NCI-H2227 (cell line): ENCODE data around the gene MIAT.
"Not testable (repeated sequence)": the region's sequence is repeated elsewhere in the genome, so short reads cannot be mapped to it uniquely, and the experiment has no call there.

Source experiments
- DNase-seq: peaks from one replicate; lab custom pipeline; 2025; ENCODE audit not compliant: unreplicated experiment; lab: John Stamatoyannopoulos, UW

Gene MIAT

GRCh38 chr22:26691377-26691716 lies 34.0 kb downstream of the MIAT start:
- no peak for DNase-seq

- no peak for DNase-seq
Observed at GRCh38 chr22:26692215-26692614, 34.8 kb downstream of the MIAT start.

- DNase-seq = no peak
Observed at GRCh38 chr22:26697151-26697550, 39.8 kb downstream of the MIAT start.

GRCh38 chr22:26700462-26700861 lies 43.1 kb downstream of the MIAT start:
- DNase-seq = no peak

- no peak for DNase-seq
Observed at GRCh38 chr22:26700886-26701285, 43.5 kb downstream of the MIAT start.

- DNase-seq = no peak
Observed at GRCh38 chr22:26701323-26701722, 43.9 kb downstream of the MIAT start.

- DNase-seq = no peak
Observed at GRCh38 chr22:26702906-26703830, 45.8 kb downstream of the MIAT start.

- DNase-seq = not testable (repeated sequence)
Observed at GRCh38 chr22:26705379-26705778, 48.0 kb downstream of the MIAT start.

- no peak for DNase-seq
Observed at GRCh38 chr22:26707090-26707489, 49.7 kb downstream of the MIAT start.

- no peak for DNase-seq
Observed at GRCh38 chr22:26707581-26707980, 50.2 kb downstream of the MIAT start.

GRCh38 chr22:26708256-26709009 lies 51.0 kb downstream of the MIAT start:
- no peak for DNase-seq

GRCh38 chr22:26709617-26710390 lies 52.4 kb downstream of the MIAT start:
- DNase-seq = no peak

- DNase-seq = no peak
Observed at GRCh38 chr22:26711205-26711963, 54.0 kb downstream of the MIAT start.

GRCh38 chr22:26712158-26712557 lies 54.8 kb downstream of the MIAT start:
- no peak for DNase-seq

- DNase-seq = no peak
Observed at GRCh38 chr22:26713823-26714449, 56.5 kb downstream of the MIAT start.

GRCh38 chr22:26714971-26715370 lies 57.6 kb downstream of the MIAT start:
- DNase-seq = no peak

GRCh38 chr22:26715392-26715936 lies 58.1 kb downstream of the MIAT start:
- DNase-seq = no peak

GRCh38 chr22:26718488-26718887 lies 61.1 kb downstream of the MIAT start:
- no peak for DNase-seq

GRCh38 chr22:26718905-26719304 lies 61.5 kb downstream of the MIAT start:
- no peak for DNase-seq

- no peak for DNase-seq
Observed at GRCh38 chr22:26722159-26722558, 64.8 kb downstream of the MIAT start.
